ENCODE measurements around the gene ITK.

ITK gene

DNA sequence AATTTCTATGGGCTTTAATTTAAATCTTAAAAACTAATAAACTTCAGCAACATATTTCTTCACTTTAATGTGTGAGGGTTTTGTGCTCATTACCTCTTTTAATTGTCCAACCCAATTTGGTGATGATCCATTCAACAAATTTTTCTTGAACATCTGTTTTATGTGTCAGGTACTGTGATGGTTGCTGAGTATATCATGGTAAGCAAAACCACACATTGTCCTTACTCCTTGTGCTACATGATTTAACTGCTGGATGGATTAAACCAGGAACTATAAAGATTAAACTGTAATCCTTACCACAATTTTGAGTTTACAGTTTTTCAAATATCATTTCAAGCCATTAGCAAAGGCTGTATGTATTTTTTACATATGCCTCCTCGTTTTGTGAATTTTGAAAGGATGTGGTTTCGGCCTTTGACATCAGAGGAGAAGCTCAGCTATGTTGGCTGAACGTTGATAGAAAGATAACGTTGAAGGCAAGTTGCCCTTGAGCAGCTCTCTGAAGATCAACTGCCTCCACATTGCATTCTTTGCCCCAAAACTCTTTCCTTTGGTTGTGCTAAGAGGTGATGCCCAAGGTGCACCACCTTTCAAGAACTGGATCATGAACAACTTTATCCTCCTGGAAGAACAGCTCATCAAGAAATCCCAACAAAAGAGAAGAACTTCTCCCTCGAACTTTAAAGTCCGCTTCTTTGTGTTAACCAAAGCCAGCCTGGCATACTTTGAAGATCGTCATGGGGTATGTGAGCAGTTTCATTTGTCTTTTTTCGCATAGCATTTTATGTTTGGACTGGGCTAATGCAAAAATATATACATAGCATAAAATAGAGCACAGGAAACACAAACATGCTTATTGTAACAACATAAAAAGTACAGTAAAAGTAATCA lies at the start of gene ITK:
ITK (plus strand) TSS at position 467 of the 891 bp plus-strand sequence; CDS start at position 605, 138 bp downstream.
- no peak for DNase-seq (ENCODE audit: low spot score)

DNA sequence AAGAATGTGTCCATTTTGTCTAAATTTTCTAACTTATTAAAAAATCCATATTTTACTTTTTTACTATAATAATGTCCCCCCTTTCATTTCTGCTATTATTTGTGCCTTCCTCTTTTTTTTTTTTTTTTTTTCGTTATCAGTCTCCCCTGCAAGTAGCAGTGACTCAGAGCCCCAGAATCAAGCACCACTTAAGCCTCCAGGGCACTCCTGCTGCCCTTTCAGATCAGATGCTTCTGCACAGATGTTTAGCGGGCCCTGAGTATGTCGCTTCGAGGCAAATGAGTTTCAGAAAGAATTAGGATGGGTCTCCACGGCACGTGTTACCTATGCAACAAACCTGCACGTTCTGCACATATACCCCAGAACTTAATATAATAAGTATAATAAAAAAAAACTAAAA lies 49.7 kb upstream of the ITK start:
- DNase-seq (ENCODE audit: low spot score) = no peak

DNA sequence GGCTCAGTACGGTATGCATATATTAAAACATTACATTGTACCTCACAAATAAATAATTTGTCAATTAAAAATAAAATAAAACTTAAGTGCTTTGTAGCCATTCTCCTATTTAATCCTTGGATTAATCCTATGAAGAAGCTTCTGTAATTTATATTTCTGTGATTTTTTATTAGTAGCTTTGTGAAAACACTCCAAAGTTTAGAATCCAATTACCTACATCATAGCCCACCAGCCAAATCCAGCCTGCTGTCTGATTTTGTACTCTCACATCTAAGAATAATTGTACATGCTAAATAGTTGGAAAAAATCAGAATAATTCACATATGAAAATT lies 48.4 kb upstream of the ITK start:
- DNase-seq (ENCODE audit: low spot score) = no peak

DNA sequence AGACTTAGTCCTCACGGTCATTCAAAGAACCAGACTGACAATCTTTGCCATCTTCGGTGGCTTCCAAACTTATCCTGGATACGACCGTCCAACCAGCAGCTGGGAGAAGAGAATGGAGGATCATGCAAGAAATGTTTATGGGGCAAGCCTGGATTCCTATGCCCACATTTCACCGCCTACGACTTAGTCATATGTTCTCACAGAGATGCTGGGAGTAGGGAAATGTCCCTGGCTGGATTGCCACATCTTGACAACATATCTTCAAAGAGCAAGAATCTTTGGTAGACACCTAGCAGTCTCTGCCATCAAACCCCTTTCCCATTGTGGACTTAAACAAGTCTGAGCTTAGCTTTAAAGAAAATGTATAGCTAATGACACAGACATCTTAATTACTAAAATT lies 42.9 kb upstream of the ITK start:
- no peak for DNase-seq (ENCODE audit: low spot score)

DNA sequence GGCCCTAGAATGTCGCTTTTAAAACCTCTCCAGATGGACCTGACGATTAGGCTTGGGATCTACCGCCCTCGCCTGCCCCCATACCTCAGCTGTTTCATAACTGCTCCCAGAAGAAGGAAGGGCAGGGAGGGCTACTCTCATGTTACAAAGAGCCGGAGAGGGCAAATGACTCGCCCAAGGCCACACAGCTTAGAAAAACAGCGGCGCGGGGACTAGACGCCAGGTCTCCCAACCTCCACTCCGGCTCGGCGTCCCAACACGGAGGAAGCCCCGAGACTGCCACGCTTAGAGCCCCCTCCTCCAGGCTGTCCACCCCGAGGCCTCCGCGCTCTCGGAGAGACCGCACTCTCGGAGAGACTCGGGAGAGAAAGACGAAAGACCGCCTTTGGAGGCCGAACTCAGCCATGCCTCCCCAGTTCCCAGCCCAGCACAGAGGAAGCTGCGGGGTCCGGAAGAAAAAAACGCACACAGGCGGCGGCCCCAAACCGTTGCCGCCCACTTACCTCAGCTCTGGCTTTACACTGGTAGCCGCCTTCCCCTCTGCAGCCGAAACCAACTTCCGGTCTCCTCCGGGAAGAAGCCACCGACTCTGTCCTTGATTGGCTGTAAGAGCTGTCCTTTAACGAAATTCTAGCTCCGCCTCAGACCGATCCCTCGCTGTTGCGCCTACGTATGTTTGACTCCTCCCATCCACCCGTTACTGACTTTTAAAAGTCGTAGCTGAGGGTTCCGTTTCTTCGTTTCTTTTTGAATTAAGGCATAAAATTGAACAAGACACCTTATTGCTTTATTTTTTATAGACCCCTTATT lies 38.1 kb upstream of the ITK start, which contains the start of gene MED7:
MED7 (minus strand) TSS at position 549 of the 810 bp plus-strand sequence. CDS start 3,434 bp downstream, outside the sequence.
- peak; percentile 99 for DNase-seq (ENCODE audit: low spot score)

DNA sequence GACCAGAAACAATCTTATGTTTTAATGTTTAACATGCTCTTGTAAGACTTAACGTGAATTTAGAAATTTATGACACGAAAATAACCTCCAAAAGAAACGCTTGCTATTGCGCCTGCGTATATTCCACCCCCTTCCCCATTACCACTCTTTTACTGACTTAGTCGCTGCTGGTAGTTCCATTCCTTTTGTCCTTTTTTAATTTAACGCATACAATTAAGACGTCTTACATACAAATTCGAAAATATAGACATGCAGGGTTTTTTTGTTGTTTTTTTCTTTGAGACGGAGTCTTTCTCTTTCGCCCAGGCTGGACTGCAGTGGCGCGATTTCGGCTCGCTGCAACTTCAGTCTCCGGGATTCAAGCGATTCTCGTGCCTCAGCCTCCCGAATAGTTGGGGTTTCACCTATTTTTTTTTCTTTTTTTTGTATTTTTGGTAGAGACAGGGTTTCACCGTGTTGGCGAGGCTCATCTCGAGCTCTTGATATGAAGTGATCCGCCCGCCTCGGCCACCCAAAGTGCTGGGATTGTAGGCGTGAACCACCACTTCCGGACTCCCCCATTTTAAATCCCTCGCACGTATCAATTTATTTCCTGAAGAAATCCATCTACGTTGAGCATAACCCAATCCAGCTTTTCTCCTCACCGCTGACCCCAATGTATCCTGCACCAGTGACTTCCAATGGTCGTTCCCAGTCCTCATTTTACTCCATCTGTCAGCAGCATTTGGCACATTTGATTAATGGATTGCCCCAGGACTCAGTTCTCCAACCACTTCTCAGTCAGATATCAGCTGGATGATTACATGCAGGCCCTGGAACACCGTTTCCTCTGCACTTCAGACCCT lies 37.3 kb upstream of the ITK start:
- peak; percentile 42 for DNase-seq (ENCODE audit: low spot score)

DNA sequence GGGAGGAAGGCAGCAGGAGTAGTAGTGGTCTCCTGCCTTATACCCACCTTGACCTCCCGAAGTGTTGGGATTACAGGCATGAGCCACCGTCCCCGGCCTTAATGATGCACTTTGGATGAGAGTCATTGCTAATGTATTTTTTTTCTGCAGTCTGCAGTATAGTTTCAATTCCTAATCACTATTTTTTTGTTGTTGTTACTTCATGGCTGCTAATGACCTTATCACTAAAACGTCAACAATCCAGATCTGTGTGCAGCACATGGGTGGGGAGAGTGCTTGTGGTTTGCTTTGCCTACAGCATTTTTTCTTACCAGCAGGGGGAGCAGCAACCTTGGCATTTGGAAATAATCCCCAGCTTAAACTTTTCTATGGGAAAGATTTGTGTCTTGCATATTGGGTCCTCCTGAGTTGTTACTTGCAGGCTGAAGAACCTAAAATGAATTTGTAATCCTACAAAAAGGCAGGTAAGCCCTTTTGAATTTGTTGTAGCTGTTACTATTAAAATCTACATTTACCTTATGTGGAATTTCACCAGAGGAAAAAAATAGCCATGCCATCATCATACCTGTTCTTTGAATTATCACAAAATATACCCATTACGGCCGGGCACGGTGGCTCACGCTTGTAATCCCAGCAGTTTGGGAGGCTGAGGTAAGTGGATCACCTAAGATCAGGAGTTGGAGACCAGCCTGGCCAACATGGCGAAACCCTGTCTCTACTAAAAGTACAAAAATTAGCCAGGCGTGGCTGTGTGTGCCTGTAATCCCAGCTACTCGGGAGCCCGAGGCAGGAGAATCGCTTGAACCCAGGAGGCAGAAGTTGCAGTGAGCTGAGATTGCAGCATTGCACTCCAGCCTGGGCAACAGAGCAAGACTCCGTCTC lies 31.7 kb upstream of the ITK start:
- peak; percentile 62 for DNase-seq (ENCODE audit: low spot score)

DNA sequence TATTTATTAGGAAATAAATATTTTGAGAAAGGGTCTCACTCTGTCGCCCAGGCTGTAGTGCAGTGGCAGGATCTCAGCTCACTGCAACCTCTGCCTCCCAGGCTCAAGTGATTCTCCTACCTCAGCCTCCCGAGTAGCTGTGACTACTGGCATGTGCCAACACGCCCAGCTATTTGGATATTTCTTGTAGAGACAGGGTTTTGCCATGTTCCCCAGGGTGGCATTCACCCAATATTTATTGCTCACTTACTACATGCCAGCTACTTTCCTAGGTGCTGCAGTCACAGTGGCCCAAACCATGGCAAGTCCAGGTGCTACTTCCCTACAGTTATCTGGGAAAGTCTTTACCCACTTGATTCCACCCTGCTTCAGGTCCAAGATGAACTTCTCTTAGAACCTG lies 29.6 kb upstream of the ITK start:
- DNase-seq (ENCODE audit: low spot score) = no peak

DNA sequence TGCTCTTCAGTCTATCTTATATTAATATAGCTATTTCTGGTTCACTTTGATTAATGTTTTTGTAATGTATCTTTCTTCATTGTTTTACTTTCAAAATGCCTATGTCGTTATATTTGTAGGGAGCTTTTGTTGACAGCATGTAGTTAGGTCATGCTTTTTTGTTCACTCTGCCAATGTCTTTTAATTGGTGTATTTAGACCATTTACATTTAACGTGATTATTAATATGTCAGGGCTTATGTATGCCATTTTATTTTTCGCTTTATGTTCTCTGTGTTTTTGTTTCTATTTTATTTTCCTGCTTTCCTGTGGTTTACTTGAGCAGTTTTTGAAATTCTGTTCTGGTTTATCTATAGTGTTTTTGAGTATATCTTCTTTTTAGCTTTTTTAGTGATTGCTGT lies 25.3 kb upstream of the ITK start:
- DNase-seq (ENCODE audit: low spot score) = no peak

DNA sequence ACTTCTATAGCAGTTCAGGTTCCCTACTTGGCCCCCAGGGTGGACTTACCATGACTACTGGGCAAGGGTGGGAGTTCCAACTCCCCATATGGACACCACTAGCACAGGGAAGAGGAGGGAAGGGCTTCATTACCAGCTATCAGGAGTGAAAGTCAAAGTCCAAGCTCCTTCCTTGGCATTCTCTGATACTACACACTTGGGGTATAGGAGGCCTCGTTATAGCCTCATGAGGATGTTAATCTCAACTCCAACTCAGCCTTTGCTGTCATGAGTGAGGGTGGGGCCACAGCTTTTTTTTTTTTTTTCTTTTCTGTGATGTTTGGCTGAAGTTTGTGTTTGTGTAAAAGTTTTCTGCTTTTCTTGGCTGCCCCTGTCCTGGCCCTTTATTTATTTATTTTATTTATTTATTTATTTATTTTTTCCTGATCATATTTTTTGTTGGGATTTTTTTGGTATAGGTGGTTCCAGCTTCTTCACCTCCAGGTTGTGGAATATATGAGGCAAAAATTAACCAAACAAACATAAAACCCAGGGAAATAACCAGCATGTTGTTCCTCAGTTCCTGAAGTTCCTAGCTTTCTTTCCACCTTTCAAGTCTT lies 23.2 kb upstream of the ITK start:
- DNase-seq (ENCODE audit: low spot score) = no peak

DNA sequence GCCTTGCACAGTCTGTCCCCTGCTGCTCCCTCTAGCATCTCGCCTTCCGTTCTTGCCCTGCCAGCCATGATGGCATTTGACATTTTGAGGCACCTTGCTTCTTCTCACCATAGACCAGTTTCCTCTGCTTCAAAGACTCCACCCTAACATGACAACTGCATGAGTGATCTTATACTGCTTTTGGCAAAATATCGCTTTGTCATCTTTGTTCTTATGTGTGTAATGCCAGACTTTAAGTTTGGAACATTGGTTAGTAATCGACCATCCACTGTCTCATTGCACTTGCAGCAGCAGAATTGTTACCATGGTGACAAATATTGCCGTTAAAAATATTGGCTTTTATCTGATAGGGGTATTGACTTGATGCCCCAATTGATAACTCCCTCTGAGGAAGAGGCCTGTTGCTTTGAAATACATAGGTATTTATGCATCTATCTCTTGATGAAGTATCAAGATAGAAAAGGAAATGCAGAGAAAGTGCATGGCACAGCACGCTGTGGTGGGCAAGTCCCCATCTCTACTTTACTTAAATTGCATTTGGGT lies 21.4 kb upstream of the ITK start:
- no peak for DNase-seq (ENCODE audit: low spot score)

DNA sequence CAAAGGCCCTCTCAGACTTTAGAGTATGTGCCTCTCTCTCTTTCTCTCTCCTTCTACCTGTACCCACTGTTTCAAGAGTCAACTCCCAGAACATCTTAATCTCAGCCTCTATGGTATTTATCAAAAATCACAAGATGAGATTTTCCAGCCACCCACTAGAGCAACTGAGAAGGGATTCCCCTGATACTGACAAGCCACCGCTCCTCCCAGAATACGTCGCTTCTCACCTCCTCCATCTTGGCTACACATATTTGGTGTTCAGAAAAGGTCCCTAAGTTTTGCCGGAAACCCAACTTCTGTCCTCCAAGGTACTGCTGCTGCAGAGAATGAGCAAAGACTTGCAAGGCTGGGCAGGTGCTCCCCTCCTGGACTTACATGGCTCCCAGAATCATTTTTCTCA lies 20.6 kb upstream of the ITK start:
- no peak for DNase-seq (ENCODE audit: low spot score)

DNA sequence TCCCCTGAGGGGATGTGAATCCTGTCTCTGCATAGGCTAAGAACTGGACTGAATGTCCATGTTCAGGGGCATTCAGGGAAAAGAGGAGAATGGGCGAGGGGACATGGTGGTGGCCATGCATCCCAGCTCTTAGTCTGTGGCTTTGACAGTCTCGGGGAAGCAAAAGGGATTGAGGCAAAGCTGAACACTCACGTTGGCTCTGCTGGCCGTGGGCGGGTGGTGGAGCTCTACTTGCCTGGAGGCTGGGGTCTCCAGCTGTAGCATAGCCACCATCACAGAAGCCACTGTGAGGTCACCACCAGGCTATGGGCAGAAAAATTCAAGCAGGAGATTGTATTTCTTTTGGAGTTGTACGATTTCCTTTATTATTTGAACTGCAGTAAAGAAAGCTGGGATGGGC lies 18.6 kb upstream of the ITK start:
- no peak for DNase-seq (ENCODE audit: low spot score)

DNA sequence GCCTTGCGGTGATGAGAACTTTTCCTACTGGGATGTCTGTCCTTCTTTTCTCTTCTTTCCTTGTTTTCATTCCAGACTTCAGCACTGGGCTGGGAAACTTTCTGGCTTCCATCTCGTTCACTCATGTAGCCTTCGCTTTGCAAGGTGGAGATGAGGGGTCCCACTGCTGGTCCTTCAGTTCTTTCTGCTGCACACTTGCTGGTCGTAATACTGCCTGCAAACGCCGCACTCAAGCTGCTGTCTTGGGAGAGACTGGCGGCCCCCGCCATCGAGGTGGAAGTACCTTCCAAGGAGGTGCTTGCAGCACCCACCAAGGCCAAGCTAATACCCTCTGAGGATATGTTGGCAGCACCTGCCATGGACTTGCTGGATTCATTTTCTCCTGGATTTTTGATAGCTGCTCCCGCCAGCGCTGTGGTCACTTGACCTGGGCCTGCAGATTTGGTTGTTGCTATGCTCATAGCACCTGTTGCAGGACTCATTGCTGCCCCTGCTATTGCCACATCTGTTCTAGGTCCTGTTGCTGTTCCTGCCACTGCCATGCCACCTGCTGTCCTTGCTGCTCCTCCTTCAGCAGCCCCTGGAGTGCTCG lies 17.6 kb upstream of the ITK start:
- DNase-seq (ENCODE audit: low spot score) = no peak

DNA sequence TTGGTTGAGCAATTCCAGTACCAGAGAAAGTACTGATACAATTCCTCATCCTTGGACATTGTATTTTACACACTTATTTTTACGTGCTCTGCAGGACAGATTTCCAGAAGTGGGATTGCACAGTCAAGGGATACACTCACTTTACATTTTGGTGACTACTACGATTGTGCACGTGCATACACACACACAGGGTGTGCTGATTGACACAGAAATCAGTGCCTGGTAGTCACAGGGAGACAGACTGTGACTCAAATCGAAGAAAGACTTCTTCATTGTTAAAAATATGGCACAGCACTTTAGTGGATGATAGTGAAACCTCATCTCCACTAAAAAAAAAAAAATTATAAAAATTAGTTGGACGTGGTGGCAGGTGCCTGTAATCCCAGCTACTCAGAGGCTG lies 16.1 kb upstream of the ITK start:
- DNase-seq (ENCODE audit: low spot score) = no peak

DNA sequence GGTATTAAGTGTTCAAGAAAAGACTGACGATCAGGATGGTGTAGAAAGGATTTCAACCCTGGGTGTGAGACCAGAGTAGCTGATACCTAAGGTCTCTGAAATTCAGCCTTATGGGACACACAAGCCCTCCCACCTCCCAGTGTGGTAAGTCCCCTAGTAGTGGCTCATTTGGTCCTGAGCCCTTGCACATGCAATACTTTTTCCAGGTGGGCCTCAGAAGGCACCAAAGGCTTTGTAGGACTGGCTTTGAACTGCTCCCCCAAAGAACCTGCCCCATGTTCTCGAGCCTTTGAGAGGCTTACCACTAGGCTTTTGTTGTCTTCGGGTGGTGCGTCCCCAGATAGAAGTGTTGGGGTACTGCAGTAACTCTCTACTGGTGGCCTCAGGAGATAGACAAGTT lies 15.4 kb upstream of the ITK start:
- DNase-seq (ENCODE audit: low spot score) = no peak

DNA sequence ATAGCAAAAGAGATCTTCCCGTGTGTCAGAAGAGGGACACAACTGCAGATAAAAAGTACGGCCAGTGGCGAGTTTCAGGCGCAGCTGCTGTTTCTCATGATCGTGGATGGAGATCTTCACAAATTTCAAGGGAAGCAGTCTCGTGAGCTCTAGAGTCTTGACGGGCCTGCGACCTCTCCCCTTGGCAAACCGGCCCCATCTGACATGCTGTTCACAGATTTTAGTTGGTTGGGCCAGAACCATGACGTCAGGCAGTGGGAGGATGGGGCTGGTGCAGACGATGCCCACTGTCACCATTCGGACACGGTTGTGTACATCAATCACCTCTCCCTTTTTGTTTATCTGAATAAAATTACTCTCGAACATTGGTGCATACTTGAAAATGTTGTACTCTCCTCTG lies 15.0 kb upstream of the ITK start:
- no peak for DNase-seq (ENCODE audit: low spot score)

DNA sequence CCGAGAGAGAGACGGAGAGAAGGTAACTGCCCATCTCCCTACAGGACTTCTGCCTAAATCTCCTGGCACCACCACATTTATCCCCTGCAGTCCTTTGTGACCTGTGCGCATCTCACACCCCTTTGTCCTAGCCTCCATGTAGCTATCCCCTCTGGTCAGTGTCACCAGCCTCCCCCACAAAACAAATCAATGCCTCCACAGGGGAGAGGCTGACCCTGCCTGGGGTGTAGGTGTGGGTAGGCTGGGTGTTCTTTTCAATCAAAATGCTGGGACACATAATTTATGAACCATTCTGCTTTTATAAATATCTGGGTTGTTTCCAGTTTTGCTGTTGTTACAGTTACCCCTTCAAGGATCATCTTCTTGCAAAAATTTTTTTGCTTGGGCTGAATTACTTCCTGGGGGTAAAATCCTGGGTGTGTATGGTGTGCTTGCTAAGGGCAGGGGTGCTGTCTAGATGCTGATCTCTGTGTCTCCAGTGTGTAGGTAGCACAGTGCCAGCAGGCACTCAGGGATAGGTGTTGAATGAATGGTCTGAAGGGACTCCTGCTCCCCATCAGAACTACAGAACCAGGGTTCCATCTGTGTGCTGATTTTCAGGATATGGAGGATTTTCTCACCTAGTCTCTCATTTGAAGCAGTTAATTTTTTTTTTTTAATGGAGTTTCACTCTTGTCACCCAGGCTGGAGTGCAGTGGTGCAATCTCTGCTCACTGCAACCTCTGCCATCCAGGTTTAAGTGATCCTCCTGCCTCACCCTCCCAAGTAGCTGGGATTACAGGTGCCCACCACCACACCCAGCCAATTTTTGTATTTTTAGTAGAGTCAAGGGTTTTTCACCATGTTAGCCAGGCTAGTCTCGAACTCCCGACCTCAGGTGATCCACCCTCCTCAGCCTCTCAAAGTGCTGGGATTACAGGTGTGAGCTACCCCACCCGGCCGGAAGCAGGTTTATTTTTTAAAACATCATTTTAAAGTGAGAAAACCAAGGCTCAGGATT lies 14.1 kb upstream of the ITK start, which contains the start of gene GARIN3:
GARIN3 (minus strand) TSS at position 51 of the 1,000 bp plus-strand sequence. CDS start 96 bp downstream, outside the sequence.
- no peak for DNase-seq (ENCODE audit: low spot score)

DNA sequence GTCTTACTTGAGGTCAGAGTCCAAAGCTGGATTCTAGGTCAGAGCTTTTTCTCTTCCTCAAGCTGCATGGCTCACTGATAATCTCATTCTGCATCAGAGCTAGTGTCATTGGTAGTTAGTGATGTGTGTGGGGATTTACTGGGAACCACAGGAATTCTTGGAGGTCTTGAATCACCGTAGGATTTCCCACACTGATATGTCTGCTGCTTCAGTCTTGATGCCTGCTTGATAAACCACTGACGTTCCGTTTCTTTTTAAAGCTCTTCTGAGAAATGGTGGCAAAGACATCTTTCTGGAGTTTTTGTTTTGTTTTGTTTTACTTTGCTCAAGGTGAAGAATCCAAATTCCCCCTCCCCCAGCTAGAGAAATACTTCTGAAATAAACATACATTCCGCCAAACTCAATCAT lies 13.4 kb upstream of the ITK start:
- peak; percentile 46 for DNase-seq (ENCODE audit: low spot score)

All from SW480 (cell line).